ENCODE results near the gene GRK3. TPM values are rescaled to one million over a fixed set of nuclear protein-coding genes. Genes with fewer than 3 reads are reported as not detected.
"Not testable (repeated sequence)": the region's sequence is repeated elsewhere in the genome, so short reads cannot be mapped to it uniquely, and the experiment has no call there.

The GRK3 gene
- total RNA-seq, 1 donor from 2014 or later = 7.1 TPM

GRCh38 chr22:25567251-25567675 lies 2.8 kb downstream of the GRK3 start:
- TF ChIP-seq CTCF (IDR thresholded peaks at IDR 0.05; ENCODE audit: unreplicated experiment) = no peak
- Mint-ChIP-seq H3K4me3 (ENCODE audit: unreplicated experiment) (no peak overlapping the region), H3K27ac (ENCODE audit: unreplicated experiment) (no peak overlapping the region), H3K4me1 (ENCODE audit: unreplicated experiment) (peaks cover 18% of the 10 kb centered on the region), H3K36me3 (ENCODE audit: low read depth, unreplicated experiment) (peaks cover 5% of the 10 kb centered on the region), H3K27me3 (ENCODE audit: unreplicated experiment) (peaks cover 3% of the 10 kb centered on the region), H3K9me3 (ENCODE audit: unreplicated experiment) (no peaks in the 10 kb centered on the region)
- no peak for DNase-seq (ENCODE audit: low spot score)

GRCh38 chr22:25568066-25568465 lies 3.6 kb downstream of the GRK3 start:
- peaks cover 18% of the 10 kb centered on the region for H3K4me1 Mint-ChIP-seq (ENCODE audit: unreplicated experiment)
- H3K36me3 Mint-ChIP-seq (ENCODE audit: low read depth, unreplicated experiment); H3K27me3 Mint-ChIP-seq (ENCODE audit: unreplicated experiment); H3K9me3 Mint-ChIP-seq (ENCODE audit: unreplicated experiment); H3K4me3 Mint-ChIP-seq (ENCODE audit: unreplicated experiment); DNase-seq (ENCODE audit: low spot score); H3K27ac Mint-ChIP-seq (ENCODE audit: unreplicated experiment): not testable (repeated sequence)

- H3K36me3 Mint-ChIP-seq (ENCODE audit: low read depth, unreplicated experiment) = peaks cover 5% of the 10 kb centered on the region
- peaks cover 10% of the 10 kb centered on the region for H3K4me1 Mint-ChIP-seq (ENCODE audit: unreplicated experiment)
- no peaks in the 10 kb centered on the region for H3K9me3 Mint-ChIP-seq (ENCODE audit: unreplicated experiment)
- no peak overlapping the region for H3K4me3 Mint-ChIP-seq (ENCODE audit: unreplicated experiment)
- no peak for TF ChIP-seq CTCF (IDR thresholded peaks at IDR 0.05; ENCODE audit: unreplicated experiment)
- peaks cover 3% of the 10 kb centered on the region for H3K27me3 Mint-ChIP-seq (ENCODE audit: unreplicated experiment)
- DNase-seq (ENCODE audit: low spot score) = no peak
- no peak overlapping the region for H3K27ac Mint-ChIP-seq (ENCODE audit: unreplicated experiment)
Observed at GRCh38 chr22:25569361-25569760, 4.9 kb downstream of the GRK3 start.

GRCh38 chr22:25569983-25570382 lies 5.5 kb downstream of the GRK3 start:
- Mint-ChIP-seq H3K36me3 (ENCODE audit: low read depth, unreplicated experiment) (peaks cover 5% of the 10 kb centered on the region), H3K27me3 (ENCODE audit: unreplicated experiment) (peaks cover 3% of the 10 kb centered on the region), H3K4me3 (ENCODE audit: unreplicated experiment) (no peak overlapping the region), H3K4me1 (ENCODE audit: unreplicated experiment) (peaks cover 10% of the 10 kb centered on the region), H3K27ac (ENCODE audit: unreplicated experiment) (no peak overlapping the region), H3K9me3 (ENCODE audit: unreplicated experiment) (no peaks in the 10 kb centered on the region)
- DNase-seq (ENCODE audit: low spot score) = no peak
- no peak for TF ChIP-seq CTCF (IDR thresholded peaks at IDR 0.05; ENCODE audit: unreplicated experiment)

GRCh38 chr22:25570486-25570885 lies 6.0 kb downstream of the GRK3 start:
- DNase-seq (ENCODE audit: low spot score) = no peak
- H3K9me3 Mint-ChIP-seq (ENCODE audit: unreplicated experiment) = no peaks in the 10 kb centered on the region
- peaks cover 2% of the 10 kb centered on the region for H3K27me3 Mint-ChIP-seq (ENCODE audit: unreplicated experiment)
- H3K4me3 Mint-ChIP-seq (ENCODE audit: unreplicated experiment) = no peak overlapping the region
- H3K4me1 Mint-ChIP-seq (ENCODE audit: unreplicated experiment) = peaks cover 8% of the 10 kb centered on the region
- no peak overlapping the region for H3K27ac Mint-ChIP-seq (ENCODE audit: unreplicated experiment)
- no peak for TF ChIP-seq CTCF (IDR thresholded peaks at IDR 0.05; ENCODE audit: unreplicated experiment)
- peaks cover 3% of the 10 kb centered on the region for H3K36me3 Mint-ChIP-seq (ENCODE audit: low read depth, unreplicated experiment)

GRCh38 chr22:25571969-25572707 lies 7.7 kb downstream of the GRK3 start:
- not testable (repeated sequence) for H3K27ac Mint-ChIP-seq (ENCODE audit: unreplicated experiment); H3K4me3 Mint-ChIP-seq (ENCODE audit: unreplicated experiment); DNase-seq (ENCODE audit: low spot score); H3K27me3 Mint-ChIP-seq (ENCODE audit: unreplicated experiment); H3K9me3 Mint-ChIP-seq (ENCODE audit: unreplicated experiment); H3K4me1 Mint-ChIP-seq (ENCODE audit: unreplicated experiment); H3K36me3 Mint-ChIP-seq (ENCODE audit: low read depth, unreplicated experiment)

All from endothelial cell (in vitro differentiated cells).